K562 (cell line): ENCODE data around the gene OOSP3. TPM values are rescaled to one million over a fixed set of nuclear protein-coding genes. Genes with fewer than 3 reads are reported as not detected.

Experiments used
- ZNF121 ChIP-seq: sonication (generic); formaldehyde crosslinking; conservative IDR thresholded peaks from 2 replicates; pipeline ENCODE4 v1.8.0; 2022; ENCODE audit warnings: missing genetic modification reagents
- polyA plus RNA-seq, 8 experiments: library from polyadenylated mRNA; depleted of rRNA in 4 of 8; stranded (reverse) in 5 of 8; unstranded in 3 of 8; fragments of >200 nt; fragmentation: Nextera tagmentation in 2 of 8; fragmentation: Illumina TruSeq in 1 of 8; extraction: Ambion mirVana in 2 of 8; extraction: Trizol in 1 of 8; gene quantifications; 2 replicates each; pipeline versions ENCODE4 v1.2.1 to v1.2.3, GENCODE V29; 2011 to 2014; ENCODE audit warnings: inconsistent platforms in 1 of 8, missing spikeins in 1 of 8
- total RNA-seq, 7 experiments: library from RNA; depleted of rRNA in 6 of 7; stranded (reverse); fragments of >200 nt in 6 of 7; fragmentation: Illumina TruSeq in 2 of 7; extraction: Trizol in 2 of 7; gene quantifications; 2 replicates each; pipeline versions ENCODE4 v1.2.1 to v1.2.3, GENCODE V29; 2011 to 2021; ENCODE audit warnings: low replicate concordance in 1 of 7
- TF ChIP-seq, protein P1 (sequence below), 2 experiments: fragments of 450-650 bp in 1 of 2; sonication (generic) in 1 of 2; formaldehyde crosslinking in 1 of 2; IDR thresholded peaks; 2 replicates each; pipeline versions ENCODE4 v1.7.1 to v1.9.0; 2016 to 2022; ENCODE audit warnings: inconsistent platforms in 1 of 2, mild to moderate bottlenecking in 1 of 2, missing genetic modification reagents in 1 of 2

The OOSP3 gene
- total and polyA plus RNA-seq, 9 of the 15 experiments (the other 6 are each of a cell fraction or from before 2014, with no cell fraction given): 0.09 to 0.32 (median 0.15) TPM; not detected in 6

DNA sequence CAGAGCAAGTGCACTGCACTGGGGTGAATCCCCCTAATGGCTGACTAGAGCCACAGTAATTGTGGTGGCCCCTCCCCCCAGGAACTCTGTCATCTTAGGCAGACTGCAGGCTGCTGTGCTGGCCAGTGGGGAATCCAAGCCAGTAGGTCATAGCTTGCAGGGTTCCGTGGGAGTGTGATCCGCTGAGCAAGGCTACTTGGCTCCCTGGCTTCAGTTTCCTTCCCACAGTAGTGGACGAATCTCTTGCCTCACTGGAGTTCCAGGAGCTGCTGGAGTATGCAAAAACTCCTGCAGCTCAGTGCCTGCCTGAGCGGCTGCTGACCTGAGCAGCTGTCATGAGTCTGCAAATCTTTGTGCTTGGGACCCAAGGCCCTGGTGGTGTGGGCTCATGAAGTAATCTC, 13.2 kb downstream of the OOSP3 start (continued):
- TF ChIP-seq, protein P1, sequence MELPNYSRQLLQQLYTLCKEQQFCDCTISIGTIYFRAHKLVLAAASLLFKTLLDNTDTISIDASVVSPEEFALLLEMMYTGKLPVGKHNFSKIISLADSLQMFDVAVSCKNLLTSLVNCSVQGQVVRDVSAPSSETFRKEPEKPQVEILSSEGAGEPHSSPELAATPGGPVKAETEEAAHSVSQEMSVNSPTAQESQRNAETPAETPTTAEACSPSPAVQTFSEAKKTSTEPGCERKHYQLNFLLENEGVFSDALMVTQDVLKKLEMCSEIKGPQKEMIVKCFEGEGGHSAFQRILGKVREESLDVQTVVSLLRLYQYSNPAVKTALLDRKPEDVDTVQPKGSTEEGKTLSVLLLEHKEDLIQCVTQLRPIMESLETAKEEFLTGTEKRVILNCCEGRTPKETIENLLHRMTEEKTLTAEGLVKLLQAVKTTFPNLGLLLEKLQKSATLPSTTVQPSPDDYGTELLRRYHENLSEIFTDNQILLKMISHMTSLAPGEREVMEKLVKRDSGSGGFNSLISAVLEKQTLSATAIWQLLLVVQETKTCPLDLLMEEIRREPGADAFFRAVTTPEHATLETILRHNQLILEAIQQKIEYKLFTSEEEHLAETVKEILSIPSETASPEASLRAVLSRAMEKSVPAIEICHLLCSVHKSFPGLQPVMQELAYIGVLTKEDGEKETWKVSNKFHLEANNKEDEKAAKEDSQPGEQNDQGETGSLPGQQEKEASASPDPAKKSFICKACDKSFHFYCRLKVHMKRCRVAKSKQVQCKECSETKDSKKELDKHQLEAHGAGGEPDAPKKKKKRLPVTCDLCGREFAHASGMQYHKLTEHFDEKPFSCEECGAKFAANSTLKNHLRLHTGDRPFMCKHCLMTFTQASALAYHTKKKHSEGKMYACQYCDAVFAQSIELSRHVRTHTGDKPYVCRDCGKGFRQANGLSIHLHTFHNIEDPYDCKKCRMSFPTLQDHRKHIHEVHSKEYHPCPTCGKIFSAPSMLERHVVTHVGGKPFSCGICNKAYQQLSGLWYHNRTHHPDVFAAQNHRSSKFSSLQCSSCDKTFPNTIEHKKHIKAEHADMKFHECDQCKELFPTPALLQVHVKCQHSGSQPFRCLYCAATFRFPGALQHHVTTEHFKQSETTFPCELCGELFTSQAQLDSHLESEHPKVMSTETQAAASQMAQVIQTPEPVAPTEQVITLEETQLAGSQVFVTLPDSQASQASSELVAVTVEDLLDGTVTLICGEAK (IDR thresholded peaks at IDR 0.05): peak; percentile 13; the same call in 1 of the 2 replicates
- TF ChIP-seq, protein P1 (CRISPR knock-in tag; IDR thresholded peaks at IDR 0.05): no peak
- TF ChIP-seq ZNF121 (CRISPR knock-in tag): no peak
